ENCODE measurements around the gene NFAT5.

DNA sequence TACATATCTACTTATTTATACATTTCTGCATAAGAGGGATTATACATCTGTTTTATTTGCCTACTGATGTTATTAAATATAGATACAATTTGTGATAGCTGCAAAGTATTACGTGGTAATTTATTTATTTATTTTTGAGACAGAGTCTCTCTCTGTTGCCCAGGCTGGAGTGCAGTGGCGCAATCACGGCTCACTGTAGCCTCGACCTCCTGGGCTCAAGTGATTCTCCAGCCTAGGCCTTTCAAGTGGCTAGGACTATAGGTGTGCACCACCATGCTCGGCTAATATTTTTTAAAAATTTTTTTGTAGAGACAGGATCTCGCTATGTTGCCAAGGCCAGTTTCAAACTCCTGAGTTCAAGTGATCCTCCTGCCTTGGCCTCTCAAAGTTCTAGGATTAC, 35.5 kb downstream of the NFAT5 start:
- no peak for TF ChIP-seq CEBPB (IDR thresholded peaks at IDR 0.05)
- TF ChIP-seq TCF12 (IDR thresholded peaks at IDR 0.05; ENCODE audit: low read depth): no peak
- TF ChIP-seq RAD21 (IDR thresholded peaks at IDR 0.05; ENCODE audit: low read depth): no peak
- no peak for TF ChIP-seq EP300 (IDR thresholded peaks at IDR 0.05; ENCODE audit: borderline replicate concordance)

All from Ishikawa (cell line).